Activated CD4-positive, alpha-beta T cell treated with anti-CD3 and anti-CD28 coated beads, Interleukin-2, amount 10 ng/mL, durations not matched to agents 24 days and 14 days (primary cell): Measurements from ENCODE around the gene COX18. TPM values are rescaled to one million over a fixed set of nuclear protein-coding genes. Genes with fewer than 3 reads are reported as not detected.

ENCODE experiments used
- DNase-seq: peaks from one replicate; pipeline ENCODE4 v3.0.0; 2022
- H3K27ac Mint-ChIP-seq: one replicate; pipeline ENCODE4 v1.8.0; 2022; ENCODE audit warnings: mild to moderate bottlenecking, mixed read lengths
- H3K27me3 Mint-ChIP-seq: one replicate; pipeline ENCODE4 v1.8.0; 2022; ENCODE audit warnings: mixed read lengths
- H3K36me3 Mint-ChIP-seq: one replicate; pipeline ENCODE4 v1.8.0; 2022; ENCODE audit warnings: low read depth, mild to moderate bottlenecking, mixed read lengths
- H3K4me1 Mint-ChIP-seq: one replicate; pipeline ENCODE4 v1.8.0; 2021; ENCODE audit warnings: mixed read lengths
- H3K4me3 Mint-ChIP-seq: one replicate; pipeline ENCODE4 v1.8.0; 2022; ENCODE audit warnings: mild to moderate bottlenecking, moderate library complexity, mixed read lengths
- H3K9me3 Mint-ChIP-seq: one replicate; pipeline ENCODE4 v1.8.0; 2021; ENCODE audit warnings: mixed read lengths
- intact Hi-C: fragments of 100-400 bp; cut with micrococcal nuclease; formaldehyde crosslinking; loops from one replicate; pipeline ENCODE4 v1.15.1; 2023
- total RNA-seq: library from RNA; stranded (reverse); gene quantifications from 2 replicates; pipeline ENCODE4 v1.2.3, GENCODE V29; 2022

COX18 gene
- total RNA-seq, 1 donor from 2014 or later, result 21.2 TPM

DNA sequence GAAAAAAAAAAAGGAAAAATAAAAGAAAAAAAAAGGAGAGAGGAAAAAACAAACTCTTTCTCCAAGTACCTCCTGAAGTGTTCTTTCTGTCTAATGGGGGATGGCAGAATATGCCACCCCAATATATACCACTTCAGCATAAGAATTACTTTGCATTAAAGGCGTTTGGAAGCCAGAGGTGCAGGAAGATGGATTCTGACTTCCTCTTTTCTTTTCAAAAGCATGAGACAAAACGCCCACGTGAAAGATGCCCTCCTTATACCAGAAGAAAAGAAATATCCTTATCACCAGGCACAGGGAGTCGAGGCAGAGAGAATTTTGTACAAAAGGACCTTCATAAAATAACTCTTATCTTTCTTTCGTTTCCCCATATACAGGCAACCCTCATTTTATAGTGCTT, 40.9 kb downstream of the COX18 start:
- no peak overlapping the region for H3K27ac Mint-ChIP-seq
- no peak for DNase-seq
- no peaks in the 10 kb centered on the region for H3K4me1 Mint-ChIP-seq
- H3K4me3 Mint-ChIP-seq, result no peak overlapping the region
- intact Hi-C loops, result no loop called here
- H3K27me3 Mint-ChIP-seq, result no peaks in the 10 kb centered on the region
- no peaks in the 10 kb centered on the region for H3K9me3 Mint-ChIP-seq
- no peaks in the 10 kb centered on the region for H3K36me3 Mint-ChIP-seq

DNA sequence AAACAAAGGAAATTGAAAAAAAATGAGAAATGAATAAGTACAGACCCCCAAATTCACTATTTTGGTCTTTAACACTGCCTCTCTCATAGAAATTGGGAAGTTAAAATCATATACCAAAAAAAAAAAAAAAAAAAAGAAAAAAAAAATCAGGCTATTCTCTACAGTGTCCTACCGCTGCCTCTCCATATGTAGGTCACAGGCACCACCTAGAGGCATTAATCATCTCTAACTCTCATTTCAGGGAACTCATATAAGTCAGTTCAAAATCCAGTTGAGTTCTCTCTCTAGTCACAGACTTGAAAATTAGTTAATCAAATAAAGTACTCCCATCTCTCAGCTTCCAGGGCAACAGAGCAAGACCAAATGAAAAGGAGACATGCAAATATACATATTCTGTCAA, 47.9 kb downstream of the COX18 start:
- no peak overlapping the region for H3K27ac Mint-ChIP-seq
- H3K4me1 Mint-ChIP-seq, result no peaks in the 10 kb centered on the region
- H3K4me3 Mint-ChIP-seq, result no peak overlapping the region
- no peaks in the 10 kb centered on the region for H3K36me3 Mint-ChIP-seq
- no peaks in the 10 kb centered on the region for H3K9me3 Mint-ChIP-seq
- intact Hi-C loops, result loop anchor here (5.0 kb wide), 1 partner anchor 236 kb away; the partner anchor contains the start of gene ANKRD17
- no peak for DNase-seq
- peaks cover 8% of the 10 kb centered on the region for H3K27me3 Mint-ChIP-seq

DNA sequence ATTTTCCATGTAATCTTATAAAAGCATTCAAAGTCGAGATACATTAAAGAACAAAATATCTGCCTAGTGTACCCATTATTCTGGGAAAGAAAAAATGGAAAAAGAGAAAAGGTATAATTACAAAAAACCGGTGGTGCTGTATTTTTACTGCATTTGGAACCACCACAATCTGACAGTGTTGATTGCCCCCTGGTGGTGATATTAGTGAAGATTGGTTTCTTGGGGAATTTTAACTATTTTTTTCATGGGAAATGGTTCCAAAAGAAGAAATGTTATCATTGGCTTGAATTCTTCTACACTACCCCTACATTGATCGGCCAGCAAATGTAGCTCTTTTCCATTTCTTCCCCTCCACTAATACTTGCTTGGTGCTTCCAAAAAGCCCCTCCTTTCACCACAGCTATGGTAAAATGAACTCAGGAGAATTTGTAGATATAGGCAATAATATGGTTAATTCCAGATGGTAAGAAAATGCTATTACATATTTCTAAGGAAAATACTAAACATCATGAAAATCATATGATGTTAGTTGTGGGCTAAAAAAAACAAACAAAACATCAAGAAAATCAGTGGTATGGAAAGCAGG, 50.0 kb downstream of the COX18 start:
- Mint-ChIP-seq H3K9me3 (no peaks in the 10 kb centered on the region), H3K36me3 (no peaks in the 10 kb centered on the region), H3K27me3 (peaks cover 11% of the 10 kb centered on the region), H3K4me1 (no peaks in the 10 kb centered on the region), H3K27ac (no peak overlapping the region), H3K4me3 (no peak overlapping the region)
- intact Hi-C loops, result loop anchor here (1.0 to 5.0 kb wide), 3 partner anchors 238 to 514 kb away; partner anchors contain the start of gene ANKRD17
- DNase-seq, result peak; percentile 70

DNA sequence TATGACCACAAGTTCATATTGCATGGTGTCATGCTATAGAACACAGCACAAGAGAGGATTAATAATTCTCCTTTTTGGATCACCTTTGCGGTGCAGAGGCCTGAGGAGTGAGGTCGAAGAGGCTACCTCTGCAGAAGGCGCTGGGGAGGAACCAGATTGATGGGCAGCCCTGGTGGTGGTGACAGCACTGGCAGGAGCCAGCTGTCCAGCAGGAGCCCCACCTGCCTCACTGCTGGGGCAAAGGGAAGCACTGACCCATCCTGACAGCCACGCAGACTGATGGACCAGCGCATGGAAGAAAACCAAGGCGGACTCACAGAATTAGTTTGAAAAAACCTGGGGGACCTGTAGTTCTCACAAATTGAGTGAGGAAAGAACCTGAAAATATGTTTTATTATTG, 50.9 kb downstream of the COX18 start:
- Mint-ChIP-seq H3K4me3 (no peak overlapping the region), H3K36me3 (no peaks in the 10 kb centered on the region), H3K4me1 (no peaks in the 10 kb centered on the region), H3K27me3 (peaks cover 11% of the 10 kb centered on the region), H3K9me3 (no peaks in the 10 kb centered on the region), H3K27ac (no peak overlapping the region)
- intact Hi-C loops, result no loop called here
- no peak for DNase-seq

DNA sequence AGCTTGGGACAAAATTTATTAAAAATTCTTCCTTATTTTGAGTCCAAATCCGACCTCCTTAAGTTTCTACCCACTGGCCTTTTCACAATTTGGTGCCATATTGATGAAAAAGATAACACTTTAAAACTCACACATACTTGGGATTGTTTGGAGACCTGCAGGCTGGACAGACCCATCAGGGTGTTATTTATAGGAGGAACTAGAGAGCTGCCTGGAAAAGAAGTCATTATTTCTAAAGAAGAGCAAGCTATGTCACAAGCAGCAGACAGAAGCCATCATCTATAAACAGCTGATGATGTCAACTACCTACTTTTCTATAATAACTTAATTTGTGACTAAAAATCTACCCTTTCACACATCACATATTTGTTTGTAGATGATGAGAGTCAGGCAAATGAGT, 56.2 kb downstream of the COX18 start:
- H3K27me3 Mint-ChIP-seq, result peaks cover 7% of the 10 kb centered on the region

DNA sequence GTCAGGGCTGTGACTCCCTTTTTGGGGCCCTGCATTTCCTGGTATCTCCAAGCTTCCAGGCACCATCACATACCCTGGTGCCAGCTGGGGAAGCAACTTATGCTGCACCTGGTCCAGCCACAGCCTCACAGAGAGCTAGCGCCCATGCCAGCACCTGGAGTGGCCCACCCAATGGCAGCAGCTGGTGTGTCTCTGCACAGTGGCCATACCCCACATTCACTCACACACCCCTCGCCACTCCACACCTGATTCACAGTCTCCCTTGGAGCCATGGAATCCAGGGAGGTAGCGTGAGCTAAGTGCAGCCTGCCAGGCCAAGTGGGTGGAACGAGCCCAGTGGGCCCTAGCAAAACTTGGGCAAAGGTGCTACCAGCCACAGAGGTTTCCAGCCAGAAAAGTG, 56.8 kb downstream of the COX18 start:
- intact Hi-C loops, result no loop called here
- Mint-ChIP-seq H3K4me3 (no peak overlapping the region), H3K27me3 (peaks cover 5% of the 10 kb centered on the region), H3K36me3 (no peaks in the 10 kb centered on the region), H3K27ac (no peak overlapping the region), H3K4me1 (no peaks in the 10 kb centered on the region), H3K9me3 (no peaks in the 10 kb centered on the region)
- no peak for DNase-seq

More for the DNA sequence above, 56.2 kb downstream of the COX18 start:
- no peak for DNase-seq
- no peaks in the 10 kb centered on the region for H3K4me1 Mint-ChIP-seq
- no peak overlapping the region for H3K27ac Mint-ChIP-seq
- no peak overlapping the region for H3K4me3 Mint-ChIP-seq
- no peaks in the 10 kb centered on the region for H3K36me3 Mint-ChIP-seq
- no peaks in the 10 kb centered on the region for H3K9me3 Mint-ChIP-seq
- intact Hi-C loops, result no loop called here

DNA sequence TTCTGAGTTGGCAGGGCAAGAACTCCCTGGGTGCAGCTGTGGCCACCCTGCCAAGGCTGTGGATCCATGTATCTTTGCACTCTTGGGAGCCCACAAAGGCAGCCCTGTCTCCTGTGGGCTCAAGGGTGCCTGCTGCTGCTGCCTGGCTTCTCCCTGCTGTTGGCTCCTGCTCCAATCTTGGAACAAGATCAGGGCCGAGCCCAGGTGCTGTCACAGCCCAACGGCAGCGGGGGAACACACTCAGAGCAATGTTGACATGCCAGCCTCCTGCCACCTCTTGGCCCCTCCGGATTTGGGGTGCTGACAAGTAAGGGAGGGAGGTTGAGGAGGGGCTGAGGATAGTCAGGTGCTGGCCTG, 57.9 kb downstream of the COX18 start:
- no peak for DNase-seq
- Mint-ChIP-seq H3K4me1 (no peaks in the 10 kb centered on the region), H3K9me3 (no peaks in the 10 kb centered on the region), H3K27me3 (peaks cover 4% of the 10 kb centered on the region), H3K36me3 (no peaks in the 10 kb centered on the region), H3K4me3 (no peak overlapping the region), H3K27ac (no peak overlapping the region)
- intact Hi-C loops, result no loop called here

DNA sequence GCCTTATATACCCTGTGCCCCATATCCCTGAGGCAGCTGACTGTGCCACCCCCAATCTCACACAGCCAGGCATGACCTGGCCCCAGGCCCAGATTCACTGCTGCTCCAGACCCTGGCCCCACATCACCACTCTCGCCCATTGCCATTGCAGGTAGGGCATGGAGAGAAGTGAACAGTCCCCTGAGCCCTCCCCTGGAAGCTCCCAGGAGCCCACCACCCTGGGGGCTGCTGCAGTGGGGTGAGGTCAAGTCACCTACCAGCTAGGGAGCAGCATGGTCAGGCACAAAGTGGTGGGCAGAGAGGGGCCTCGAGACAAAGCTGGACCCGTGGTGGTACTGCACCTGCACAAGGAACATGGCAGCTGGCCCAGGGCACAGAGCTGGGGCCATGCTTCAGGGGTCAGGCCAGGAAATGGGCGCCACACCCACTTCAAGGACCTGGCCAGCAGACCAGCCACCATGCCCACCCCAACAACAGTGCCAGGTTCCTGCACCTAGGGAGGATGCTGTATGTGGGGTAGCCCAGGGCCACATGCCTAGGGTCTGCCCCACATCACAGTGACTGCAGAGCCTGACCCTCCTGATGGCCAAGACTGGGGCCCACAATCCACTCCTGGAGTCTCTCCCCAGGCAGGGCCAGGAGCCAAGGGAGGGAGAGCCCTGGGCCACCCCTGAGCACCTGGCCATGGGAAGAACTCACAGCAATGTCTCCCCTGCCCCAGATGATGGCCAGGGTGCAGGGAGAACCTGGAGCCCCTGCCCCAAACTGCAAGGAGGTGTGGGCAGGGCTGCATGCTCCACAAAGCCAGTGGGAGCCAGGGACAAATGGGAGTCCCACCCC, 58.5 kb downstream of the COX18 start:
- H3K9me3 Mint-ChIP-seq, result no peaks in the 10 kb centered on the region
- no peaks in the 10 kb centered on the region for H3K4me1 Mint-ChIP-seq
- no peak overlapping the region for H3K4me3 Mint-ChIP-seq
- no peak for DNase-seq
- intact Hi-C loops, result no loop called here
- no peak overlapping the region for H3K27ac Mint-ChIP-seq
- H3K27me3 Mint-ChIP-seq, result peaks cover 8% of the 10 kb centered on the region
- H3K36me3 Mint-ChIP-seq, result no peaks in the 10 kb centered on the region

DNA sequence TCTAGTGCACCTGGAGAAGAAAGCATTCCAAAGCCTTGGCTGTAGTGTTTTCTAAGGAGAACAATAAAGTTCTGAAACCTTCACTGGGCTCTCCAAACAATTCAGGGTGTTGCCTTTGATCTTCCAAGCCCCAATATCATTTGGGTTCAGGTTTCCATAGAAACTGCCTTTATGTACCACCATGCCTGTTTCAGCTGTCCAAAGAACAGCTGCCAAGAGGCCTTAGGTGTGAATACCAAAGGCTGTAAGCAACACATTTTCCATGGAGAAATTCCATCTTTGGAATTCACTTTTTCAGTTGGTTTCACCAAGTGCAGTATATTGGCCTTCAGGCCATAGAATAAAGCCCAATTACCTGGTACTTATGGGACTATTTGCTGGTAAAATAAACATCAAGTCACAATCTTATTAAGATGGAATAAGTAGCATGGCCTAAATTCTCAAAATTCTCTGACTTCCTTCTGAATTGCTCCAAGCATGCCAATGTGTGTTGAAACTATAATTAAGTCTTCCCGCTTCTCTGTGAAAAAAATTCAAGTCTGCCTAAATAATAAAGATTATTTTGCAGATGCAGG, 61.9 kb downstream of the COX18 start:
- no peak overlapping the region for H3K27ac Mint-ChIP-seq
- H3K4me1 Mint-ChIP-seq, result no peaks in the 10 kb centered on the region
- no peak overlapping the region for H3K4me3 Mint-ChIP-seq
- H3K36me3 Mint-ChIP-seq, result no peaks in the 10 kb centered on the region
- DNase-seq, result no peak
- peaks cover 8% of the 10 kb centered on the region for H3K27me3 Mint-ChIP-seq
- intact Hi-C loops, result no loop called here
- H3K9me3 Mint-ChIP-seq, result no peaks in the 10 kb centered on the region

DNA sequence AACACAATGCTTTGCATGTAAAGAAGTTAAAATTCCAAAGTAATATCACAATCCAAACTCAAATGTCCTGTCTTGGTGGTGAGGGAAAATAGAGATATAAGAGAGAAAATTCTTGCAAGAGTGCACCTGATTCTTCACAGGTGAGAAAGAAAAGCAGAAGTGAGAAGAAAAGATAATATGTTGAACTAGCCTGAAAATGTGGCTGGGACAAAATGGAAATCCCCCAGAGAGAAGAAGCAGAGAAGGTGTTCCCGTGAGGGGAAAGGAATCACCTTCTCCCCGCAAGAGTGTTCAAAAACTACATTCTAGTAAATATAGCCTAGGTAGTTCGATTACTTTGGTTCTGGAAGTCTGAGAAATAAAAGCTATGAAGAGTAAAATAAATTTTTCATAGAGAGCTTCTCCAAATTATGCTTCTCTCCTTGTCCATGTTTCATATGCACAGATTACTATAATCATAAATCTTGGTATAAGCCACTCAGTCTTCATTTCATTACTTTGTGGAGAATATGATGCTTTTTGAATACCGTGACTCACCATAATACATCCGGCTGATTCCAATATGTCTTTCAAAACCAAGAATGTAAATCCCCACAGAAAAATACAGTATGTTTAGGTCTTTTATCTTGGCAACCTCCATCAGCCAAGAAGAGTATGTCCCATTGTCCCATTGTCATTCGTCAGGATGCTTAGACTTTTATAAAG, 63.1 kb downstream of the COX18 start:
- Mint-ChIP-seq H3K36me3 (no peaks in the 10 kb centered on the region), H3K9me3 (no peaks in the 10 kb centered on the region), H3K4me1 (no peaks in the 10 kb centered on the region), H3K4me3 (no peak overlapping the region), H3K27me3 (peaks cover 9% of the 10 kb centered on the region), H3K27ac (no peak overlapping the region)
- no peak for DNase-seq
- intact Hi-C loops, result no loop called here

DNA sequence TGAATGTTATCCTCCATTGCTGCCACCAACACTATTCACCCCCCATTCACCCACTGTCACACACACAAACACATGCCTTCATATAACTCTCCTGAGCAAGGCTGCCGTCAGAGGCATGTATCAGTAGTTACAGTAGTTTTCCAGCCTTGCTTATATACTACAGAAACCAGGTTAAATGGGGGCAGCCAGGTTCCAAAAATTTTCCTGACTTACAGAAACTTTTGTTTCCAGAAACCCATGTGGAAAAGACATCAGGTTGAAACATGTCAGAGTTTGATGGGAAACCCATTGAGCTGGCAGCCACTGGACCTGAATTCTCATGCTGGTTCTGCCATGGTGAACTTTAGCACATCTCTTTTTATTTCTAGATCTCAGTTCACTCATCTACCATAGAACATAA, 64.0 kb downstream of the COX18 start:
- Mint-ChIP-seq H3K9me3 (no peaks in the 10 kb centered on the region), H3K36me3 (no peaks in the 10 kb centered on the region), H3K27ac (no peak overlapping the region), H3K4me1 (no peaks in the 10 kb centered on the region), H3K4me3 (no peak overlapping the region), H3K27me3 (peaks cover 9% of the 10 kb centered on the region)
- no peak for DNase-seq
- intact Hi-C loops, result no loop called here
